HG02938 (cell line): ENCODE measurements around the gene ARID5B.

Source experiments
- ATAC-seq: cut with Tn5 transposase; IDR thresholded peaks from one replicate; pipeline ENCODE4 v1.9.1; 2021; ENCODE audit warnings: mild to moderate bottlenecking, moderate library complexity; ENCODE audit not compliant: unreplicated experiment

The ARID5B gene

GRCh38 chr10:62068464-62068863, 167.0 kb downstream of the ARID5B start:
- no peak for ATAC-seq

DNA sequence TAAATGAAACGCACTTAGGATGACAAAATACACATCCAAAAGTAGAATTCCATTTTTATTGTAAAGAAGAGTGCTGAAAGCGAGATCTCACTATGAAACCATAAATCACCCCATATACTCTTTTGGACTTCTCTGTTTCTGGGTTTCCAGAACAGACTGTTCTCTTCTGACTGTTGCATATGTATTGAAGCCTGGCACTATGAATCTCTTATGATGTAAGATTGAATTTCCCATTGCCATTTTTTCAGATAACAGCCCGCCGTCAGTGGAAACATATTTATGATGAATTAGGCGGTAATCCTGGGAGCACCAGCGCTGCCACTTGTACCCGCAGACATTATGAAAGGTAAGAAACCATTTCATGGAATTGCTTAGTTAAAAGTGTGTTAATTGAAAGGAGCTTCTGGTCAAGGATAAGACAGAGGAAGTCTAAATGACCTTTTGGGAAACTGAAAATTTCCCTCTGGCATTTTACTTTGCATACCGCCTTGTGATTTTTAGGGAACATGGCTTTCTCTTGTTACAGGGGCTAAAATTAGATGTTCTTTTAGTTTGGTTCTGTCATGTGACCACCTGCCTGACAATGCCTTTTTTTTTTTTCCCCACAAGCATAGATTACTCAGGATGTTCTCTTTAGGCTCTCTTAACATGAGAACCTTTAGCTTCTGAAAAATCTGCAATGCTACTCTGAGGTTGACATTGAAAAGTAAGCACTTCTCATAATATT, 168.1 kb downstream of the ARID5B start:
- no peak for ATAC-seq

DNA sequence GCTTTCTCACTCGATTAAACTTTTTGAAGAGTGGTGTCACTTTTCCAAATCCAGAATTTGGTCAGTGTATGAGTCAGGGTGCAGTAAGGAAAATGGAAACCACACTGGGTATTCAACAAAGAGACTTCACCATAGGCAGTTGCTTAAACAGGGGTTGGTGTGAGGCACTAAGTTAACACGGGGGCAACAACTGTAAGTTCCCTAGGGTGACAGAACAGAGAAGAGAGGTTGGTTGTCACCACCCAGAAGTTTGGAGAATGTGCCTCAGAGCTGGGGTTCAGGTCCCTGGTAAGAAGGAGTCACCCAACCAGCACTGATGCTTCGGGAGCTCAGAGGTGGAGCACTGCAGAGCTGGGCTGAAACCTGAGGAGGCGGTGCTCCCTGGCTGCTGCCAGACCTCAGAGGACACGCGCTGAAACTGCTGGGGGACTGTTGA, 170.4 kb downstream of the ARID5B start:
- ATAC-seq: no peak

- ATAC-seq: no peak
Observed at GRCh38 chr10:62072901-62073300, 171.4 kb downstream of the ARID5B start.

DNA sequence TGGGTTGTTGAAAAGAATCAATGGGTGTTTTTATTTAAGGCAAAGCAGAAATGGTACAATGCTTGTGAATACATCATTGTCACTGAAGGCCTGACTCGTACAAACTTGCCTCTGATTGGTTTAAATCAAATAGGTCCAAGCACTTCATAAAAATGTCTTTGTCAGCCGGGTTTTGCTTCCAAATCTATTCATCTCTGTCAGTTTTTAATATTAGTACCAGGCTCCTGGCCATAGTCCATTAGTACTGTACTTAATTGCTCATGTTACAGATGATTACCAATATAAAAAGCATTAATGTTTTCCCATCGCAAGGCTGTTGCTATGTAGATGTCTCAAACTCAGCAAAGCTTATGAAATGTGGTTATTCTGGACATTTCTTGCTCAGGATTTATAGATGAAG, 171.9 kb downstream of the ARID5B start:
- no peak for ATAC-seq

DNA sequence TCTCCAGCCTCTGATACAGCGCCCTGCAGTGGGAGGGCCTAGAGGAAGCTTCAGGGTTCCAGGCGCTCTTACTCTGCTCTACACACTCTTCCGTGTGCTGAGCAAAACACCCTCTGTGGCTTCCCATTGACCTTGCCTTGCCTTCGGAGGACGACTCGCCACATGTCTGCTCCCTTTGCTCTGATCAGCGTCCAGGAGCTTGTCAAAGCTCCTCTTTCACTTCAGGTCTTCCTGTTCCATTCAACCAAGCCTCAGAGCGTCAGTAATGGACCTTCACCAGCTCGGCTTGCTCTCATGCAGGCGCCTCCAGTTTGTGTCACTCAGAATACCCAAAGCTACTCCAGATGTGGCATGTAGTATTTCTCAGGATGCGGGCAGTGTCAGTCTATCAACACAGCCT, 173.9 kb downstream of the ARID5B start:
- no peak for ATAC-seq

DNA sequence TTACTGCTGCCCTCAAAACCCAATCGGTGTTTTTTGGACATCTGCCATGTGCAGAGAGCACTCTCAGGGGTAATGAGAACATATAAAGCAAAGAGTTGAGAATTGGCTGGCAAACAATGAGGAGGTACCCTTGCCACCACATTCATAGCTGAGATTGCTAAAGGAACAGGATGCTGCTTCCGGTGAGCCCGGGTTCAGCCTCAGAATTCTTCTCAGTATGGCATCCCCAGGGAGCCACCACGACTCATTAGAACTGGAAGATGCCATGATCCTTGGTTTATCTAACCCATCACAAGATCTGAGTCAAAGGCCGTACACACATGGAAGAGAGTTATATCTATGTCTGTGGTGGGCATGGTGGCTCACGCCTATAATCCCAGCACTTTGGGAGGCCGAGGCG, 174.4 kb downstream of the ARID5B start:
- ATAC-seq: no peak

DNA sequence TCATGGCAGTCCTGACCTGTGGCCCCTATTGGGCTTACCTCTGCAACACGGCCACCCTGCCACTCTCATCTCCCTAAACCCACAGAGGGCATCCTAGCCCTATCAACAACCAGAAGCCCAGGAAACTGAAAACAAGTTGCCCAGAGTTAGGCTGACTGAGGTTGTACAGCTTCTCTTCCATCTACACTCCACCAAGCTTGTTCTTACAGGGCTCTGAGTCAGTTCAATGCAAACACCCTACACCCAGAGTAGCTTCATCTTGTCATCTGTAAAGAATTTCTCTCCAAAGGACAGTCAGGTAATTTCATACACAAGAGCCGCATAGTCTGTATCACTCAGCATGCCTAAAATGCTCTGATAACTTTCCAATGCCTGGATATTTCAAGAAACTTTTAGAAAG, 175.4 kb downstream of the ARID5B start:
- ATAC-seq: no peak

- no peak for ATAC-seq
Observed at GRCh38 chr10:62077330-62078015, 176.0 kb downstream of the ARID5B start.

DNA sequence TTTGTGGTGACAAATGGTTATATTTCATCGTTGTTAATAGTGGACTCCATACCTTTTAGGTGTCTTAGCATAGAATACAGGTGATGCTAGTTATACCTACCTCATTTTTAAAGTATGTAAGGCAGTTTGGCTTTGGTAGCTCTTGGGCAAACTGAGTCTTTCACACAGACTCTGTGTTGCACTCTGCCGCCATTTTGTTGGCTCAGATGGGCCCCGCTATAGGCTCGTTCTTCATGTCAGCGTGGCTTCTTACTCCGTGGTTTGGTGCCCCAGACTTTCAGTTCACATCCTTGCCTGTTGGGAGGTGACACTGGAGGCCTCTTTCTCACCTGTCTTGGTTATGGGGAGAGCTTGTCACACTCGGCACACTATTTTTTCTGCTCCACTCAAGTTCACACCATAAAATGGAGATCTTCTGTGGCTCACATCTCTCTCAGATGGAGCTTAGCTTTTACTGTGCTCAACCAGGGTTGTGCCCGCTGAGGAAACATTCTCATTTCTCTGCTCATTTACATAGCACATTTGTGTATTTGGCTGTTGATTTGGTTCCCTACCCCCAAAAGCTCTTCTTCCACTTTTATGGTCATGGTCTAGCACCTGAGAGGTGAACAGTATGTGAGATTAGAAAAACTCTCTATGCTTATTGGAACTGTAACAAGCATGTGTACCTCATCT, 178.5 kb downstream of the ARID5B start:
- peak; percentile 82 for ATAC-seq

DNA sequence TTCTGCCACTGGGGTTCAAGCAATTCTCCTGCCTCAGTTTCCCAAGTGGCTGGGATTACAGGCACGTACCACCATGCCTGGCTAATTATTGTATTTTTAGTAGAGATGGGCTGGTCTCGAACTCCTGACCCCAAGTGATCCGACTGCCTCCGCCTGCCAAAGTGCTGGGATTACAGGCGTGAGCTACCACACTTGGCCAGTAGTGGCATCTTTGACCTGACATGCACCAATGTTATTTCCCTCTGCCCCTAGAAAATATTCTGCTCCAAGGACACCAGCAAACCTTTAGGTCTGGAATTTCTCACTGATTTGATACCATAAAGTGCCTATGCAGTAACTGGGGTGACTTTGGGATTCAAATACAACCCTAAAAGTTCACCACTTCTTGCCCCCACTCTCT, 179.4 kb downstream of the ARID5B start:
- ATAC-seq: no peak

GRCh38 chr10:62081341-62082270, 180.1 kb downstream of the ARID5B start:
- no peak for ATAC-seq

DNA sequence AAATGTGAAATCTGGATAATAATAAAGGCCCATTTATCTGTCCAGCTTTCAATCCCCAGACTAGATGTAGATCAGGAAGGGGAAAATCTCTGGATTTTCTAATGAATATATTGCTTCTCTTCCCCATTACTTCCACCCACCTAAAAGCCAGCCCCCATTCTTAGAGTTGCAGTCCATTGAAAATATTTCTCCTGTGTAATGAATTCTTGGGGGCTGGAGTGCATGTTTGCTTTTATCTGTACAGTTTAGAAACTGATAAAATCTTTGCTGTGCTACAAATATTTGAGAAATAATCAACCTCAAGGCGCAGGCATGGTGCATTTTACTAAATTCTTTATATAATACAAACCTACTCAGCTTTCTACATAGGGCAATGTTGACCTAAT, 180.8 kb downstream of the ARID5B start:
- ATAC-seq: no peak

- peak; percentile 41 for ATAC-seq
Observed at GRCh38 chr10:62082729-62083411, 181.4 kb downstream of the ARID5B start.

- ATAC-seq: no peak
Observed at GRCh38 chr10:62083412-62084267, 182.1 kb downstream of the ARID5B start.

- ATAC-seq: no peak
Observed at GRCh38 chr10:62084451-62084850, 183.0 kb downstream of the ARID5B start.

- peak; percentile 33 for ATAC-seq
Observed at GRCh38 chr10:62085404-62085803, 183.9 kb downstream of the ARID5B start.

DNA sequence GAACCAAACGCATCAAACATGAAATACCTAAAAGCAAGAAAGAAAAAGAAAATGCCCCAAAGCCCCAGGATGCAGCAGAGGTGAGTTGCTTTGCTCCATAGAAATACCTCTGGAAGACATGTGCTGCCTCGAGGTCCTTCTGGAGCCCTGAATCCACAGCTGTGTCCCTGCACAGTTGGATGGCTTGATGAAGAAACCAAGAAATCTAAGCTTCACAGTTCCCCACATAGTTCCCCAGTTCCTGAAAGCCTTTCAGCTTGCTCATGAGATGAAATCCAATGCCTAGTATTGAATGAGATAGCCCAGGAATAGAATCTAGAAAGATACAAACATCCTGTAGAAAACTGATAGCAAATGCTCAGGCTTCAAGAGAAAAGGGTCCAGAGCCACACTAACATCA, 184.3 kb downstream of the ARID5B start:
- ATAC-seq: no peak

DNA sequence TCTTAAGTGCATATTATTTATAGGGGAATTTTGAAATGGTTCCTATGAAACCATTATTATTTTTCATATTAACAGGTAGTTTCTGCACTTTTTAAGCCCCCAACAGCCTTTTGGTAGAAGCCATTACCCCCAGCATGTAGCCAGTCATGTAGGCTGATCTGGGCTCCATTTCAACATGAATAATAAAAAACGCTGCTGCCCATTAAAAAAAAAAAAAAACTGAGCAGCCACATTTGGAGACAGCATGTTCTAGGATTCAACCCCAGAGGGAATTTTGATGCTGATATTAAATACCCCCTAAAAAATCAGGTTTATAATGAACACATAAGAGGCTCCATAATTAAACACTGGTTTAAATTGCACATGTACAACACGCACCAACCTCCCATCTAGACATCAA, 185.8 kb downstream of the ARID5B start:
- no peak for ATAC-seq
